Activated T-helper 9 cell treated with anti-CD3 and anti-CD28 coated beads, Interleukin-2, amount 50 U/mL, for 16 hours (primary cell): ENCODE data around the gene TNFAIP3.
A peak's percentile ranks its signal among the peaks of the same experiment; 100 is the strongest.

Experiments
- DNase-seq: peaks from one replicate; pipeline ENCODE4 v3.0.0-alpha.2; 2020; ENCODE audit warnings: low read depth

Gene TNFAIP3

GRCh38 chr6:137925141-137925698 lies 58.2 kb downstream of the TNFAIP3 start:
- DNase-seq: no peak

DNA sequence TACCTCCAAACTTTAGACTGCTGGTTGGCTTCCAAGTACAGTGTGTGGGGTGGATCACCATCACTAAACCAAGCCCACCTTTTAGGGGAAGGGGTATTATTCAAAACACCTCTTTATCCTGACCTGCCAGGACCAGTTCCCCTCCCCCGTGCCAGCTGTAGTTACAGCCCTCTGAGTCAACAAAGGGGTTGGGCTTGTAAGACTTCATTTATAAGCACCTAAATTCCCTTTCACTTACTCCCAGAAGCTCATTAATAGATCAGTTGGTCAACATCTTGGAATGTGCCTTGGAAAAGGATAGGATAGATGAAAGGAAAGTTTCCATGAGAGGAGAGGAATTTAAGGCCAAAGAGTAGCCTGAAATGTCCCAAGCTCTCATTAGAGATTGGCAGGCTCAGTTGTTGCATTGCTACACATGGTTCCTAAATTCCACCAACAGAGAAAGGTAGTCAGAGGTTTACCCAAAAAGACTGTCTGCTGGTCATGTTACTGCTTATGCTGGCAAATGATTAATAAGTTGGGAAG lies 59.2 kb downstream of the TNFAIP3 start:
- DNase-seq: no peak

- DNase-seq: no peak
Observed at GRCh38 chr6:137926985-137927384, 59.9 kb downstream of the TNFAIP3 start.

DNA sequence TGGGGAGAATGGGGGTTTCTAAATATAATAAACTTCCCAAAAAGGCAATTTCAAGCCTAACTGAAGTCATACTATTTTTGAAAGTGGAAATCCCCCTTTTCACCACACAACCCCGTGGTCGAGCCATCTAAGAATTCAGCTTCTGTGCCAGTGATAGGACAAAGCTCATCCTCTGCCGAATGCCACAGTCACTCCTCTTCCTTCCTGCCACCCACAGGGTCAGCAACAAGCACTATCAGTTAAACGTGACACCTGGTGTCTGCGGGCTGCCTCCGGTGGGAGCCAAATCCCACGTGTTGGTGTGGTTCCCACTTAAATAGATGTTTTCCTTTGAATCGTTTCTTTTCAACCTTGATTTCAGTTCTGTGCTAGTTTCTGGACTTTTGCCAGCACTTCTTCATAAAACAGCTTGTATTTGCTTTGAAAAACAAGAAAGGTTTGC lies 60.7 kb downstream of the TNFAIP3 start:
- DNase-seq: peak; percentile 68

DNA sequence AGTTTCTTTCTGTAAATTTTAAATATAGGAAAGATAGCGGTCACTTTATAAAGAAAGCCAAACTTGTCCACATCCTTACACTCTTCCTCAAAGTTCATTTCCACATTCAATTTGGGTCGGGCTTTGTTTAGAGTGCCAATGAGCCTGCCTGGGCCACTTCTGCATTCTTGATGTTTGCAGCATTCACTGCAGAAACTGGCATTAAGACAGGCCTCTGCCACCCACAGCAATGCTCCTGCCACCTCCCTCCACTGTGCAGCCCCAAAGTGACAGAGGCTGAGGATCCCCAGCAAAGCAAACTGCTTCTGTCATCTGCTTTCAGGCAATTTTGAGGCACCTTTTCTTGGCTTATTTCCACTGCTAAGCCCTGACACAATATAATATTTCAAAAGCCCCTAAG lies 61.2 kb downstream of the TNFAIP3 start:
- DNase-seq: no peak

DNA sequence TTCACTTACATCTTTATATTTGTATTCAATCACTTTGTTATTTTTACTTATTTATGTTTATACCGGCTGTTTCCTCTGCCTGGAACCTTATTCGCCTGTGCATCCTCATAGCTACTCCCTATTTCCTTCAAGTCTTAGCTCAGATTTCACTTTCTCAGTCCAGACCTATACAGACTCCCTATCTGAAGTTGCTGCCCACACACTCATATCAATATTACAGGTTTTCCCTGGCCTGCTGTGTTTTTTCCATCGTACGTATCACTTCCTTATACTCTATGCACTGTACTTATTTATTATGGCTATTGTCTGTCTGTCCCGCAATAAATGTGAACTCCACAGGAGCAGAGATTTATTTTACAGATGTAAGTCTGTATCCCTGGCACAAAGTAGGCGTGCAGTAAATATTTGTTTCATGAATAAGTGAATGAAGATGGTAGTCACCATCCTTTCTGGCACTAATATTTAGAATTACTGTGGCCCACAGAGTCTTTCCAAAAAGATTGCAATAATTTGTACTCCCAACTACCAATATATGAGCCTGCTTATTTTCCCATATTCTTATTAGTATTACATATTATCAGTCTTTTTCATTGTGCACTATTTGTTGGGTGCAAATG lies 64.9 kb downstream of the TNFAIP3 start:
- DNase-seq: no peak
